CD4-positive, alpha-beta T cell (primary cell): ENCODE measurements around the gene MRPS24. TPM values are rescaled to one million over a fixed set of nuclear protein-coding genes. Genes with fewer than 3 reads are reported as not detected.
"Not testable (repeated sequence)": the region's sequence is repeated elsewhere in the genome, so short reads cannot be mapped to it uniquely, and the experiment has no call there.

Experiments used
- ATAC-seq: fragments of 200-7000 bp; cut with Tn5 transposase; one replicate; pipeline ENCODE4 v1.10.0; 2022; ENCODE audit warnings: mild to moderate bottlenecking; ENCODE audit not compliant: poor library complexity
- CTCF ChIA-PET: fragments of 350-600 bp; sonication (Branson Sonifier 250); formaldehyde crosslinking; loops from one replicate; lab custom pipeline; 2021; ENCODE audit warnings: antibody characterized with exemption, inconsistent platforms; lab: Charles Lee
- POLR2A ChIA-PET: fragments of 350-600 bp; sonication (Branson Sonifier 250); formaldehyde crosslinking; loops from one replicate; lab custom pipeline; 2021; ENCODE audit warnings: antibody characterized with exemption, inconsistent platforms; lab: Charles Lee
- DNase-seq, 14 experiments: peaks; one replicate each; pipeline ENCODE4 v3.0.0-alpha.2; 2013 to 2020; ENCODE audit warnings: mixed read lengths in 2 of 14
- H3K27ac ChIP-seq, 2 donors: one replicate each; pipeline versions ENCODE4 v1.5.1 to v1.7.0; 2013; ENCODE audit warnings: low read length in 2 of 2, low read depth in 1 of 2, mild to moderate bottlenecking in 1 of 2
- H3K27me3 ChIP-seq, 2 experiments: 1 replicate in 1 of 2; 2 replicates in 1 of 2; pipeline versions ENCODE4 v1.6.1 to v1.7.0; 2013; ENCODE audit warnings: low read length in 2 of 2, control low read depth in 1 of 2, mild to moderate bottlenecking in 1 of 2, moderate library complexity in 1 of 2; ENCODE audit not compliant: insufficient read depth in 2 of 2, control insufficient read depth in 1 of 2
- H3K36me3 ChIP-seq: one replicate; pipeline ENCODE4 v1.6.1; 2013; ENCODE audit warnings: low read length, control low read depth; ENCODE audit not compliant: insufficient read depth
- H3K4me1 ChIP-seq: one replicate; pipeline ENCODE4 v1.6.1; 2013; ENCODE audit warnings: low read length, control low read depth; ENCODE audit not compliant: insufficient read depth
- H3K4me3 ChIP-seq: one replicate; pipeline ENCODE4 v1.5.1; 2013; ENCODE audit warnings: mild to moderate bottlenecking, low read length, moderate library complexity
- H3K9me3 ChIP-seq, 2 experiments: 1 replicate in 1 of 2; 2 replicates in 1 of 2; pipeline versions ENCODE4 v1.6.1 to v1.7.0; 2013; ENCODE audit warnings: low read length in 2 of 2, mild to moderate bottlenecking in 2 of 2, control low read depth in 1 of 2, moderate library complexity in 1 of 2; ENCODE audit not compliant: control insufficient read depth in 1 of 2, insufficient read depth in 1 of 2
- H3K27ac Mint-ChIP-seq: one replicate; pipeline ENCODE4 v1.8.0; 2020; ENCODE audit warnings: mixed read lengths
- H3K27me3 Mint-ChIP-seq: one replicate; pipeline ENCODE4 v1.8.0; 2021; ENCODE audit warnings: mixed read lengths
- H3K36me3 Mint-ChIP-seq: one replicate; pipeline ENCODE4 v1.8.0; 2021; ENCODE audit warnings: low read depth, mixed read lengths
- H3K4me1 Mint-ChIP-seq: one replicate; pipeline ENCODE4 v1.8.0; 2021; ENCODE audit warnings: low read depth, mixed read lengths
- H3K4me3 Mint-ChIP-seq: one replicate; pipeline ENCODE4 v1.8.0; 2020; ENCODE audit warnings: mild to moderate bottlenecking, mixed read lengths
- H3K9me3 Mint-ChIP-seq: one replicate; pipeline ENCODE4 v1.8.0; 2020; ENCODE audit warnings: mixed read lengths
- CTCF ChIP-seq: fragments of 200-600 bp; IDR thresholded peaks from one replicate; pipeline ENCODE4 v1.8.0; 2022; ENCODE audit warnings: antibody characterized with exemption, mild to moderate bottlenecking
- intact Hi-C, 2 experiments: fragments of 100-400 bp; cut with DNase I in 1 of 2; cut with micrococcal nuclease in 1 of 2; formaldehyde crosslinking; loops; one replicate each; pipeline versions ENCODE4 v1.15.1 to v1.9.0; 2023 to 2025; cut with DNase I, micrococcal nuclease
- total RNA-seq, 174 experiments: library from RNA in 2 of 174; stranded (reverse) in 2 of 174; gene quantifications; one replicate each; pipeline ENCODE4 v1.2.3 and lab custom pipeline; 2021 to 2026

Gene MRPS24
- total RNA-seq, 2 experiments from 2014 or later, result 63.1 to 69.7 TPM

DNA sequence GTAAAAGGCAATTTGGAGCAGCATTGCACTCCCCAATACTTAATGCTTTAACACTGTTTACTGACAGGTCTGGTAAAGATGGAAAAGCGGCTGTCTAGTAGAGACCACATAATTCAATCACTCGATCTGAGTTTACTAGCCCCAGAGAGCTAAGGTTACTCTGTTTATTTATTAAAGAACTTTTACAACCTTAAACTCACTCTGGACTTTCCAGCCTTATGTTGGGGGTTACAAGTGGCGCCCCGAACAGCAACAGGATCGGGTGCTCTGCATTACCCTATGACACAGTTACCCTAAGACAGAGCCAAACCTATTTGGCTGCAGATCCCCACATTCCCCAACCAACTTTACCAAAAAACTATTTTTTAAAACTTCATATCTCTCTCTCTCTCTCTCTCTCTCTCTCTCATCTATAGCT is 43.9 kb downstream of the MRPS24 start:
- Mint-ChIP-seq H3K9me3 (no peaks in the 10 kb centered on the region), H3K27ac (no peak overlapping the region), H3K4me3 (no peak overlapping the region), H3K36me3 (no peaks in the 10 kb centered on the region), H3K27me3 (peaks cover 52% of the 10 kb centered on the region), H3K4me1 (no peaks in the 10 kb centered on the region)
- H3K4me3 ChIP-seq, result no peak overlapping the region
- intact Hi-C loops, result no loop called here
- no peaks in the 10 kb centered on the region for H3K9me3 ChIP-seq
- H3K36me3 ChIP-seq, result no peaks in the 10 kb centered on the region
- DNase-seq (no peak), ATAC-seq (no peak)
- H3K27me3 ChIP-seq, result peaks cover 10 to 20% of the 10 kb centered on the region in 2 experiments
- H3K4me1 ChIP-seq, result no peaks in the 10 kb centered on the region
- ChIA-PET POLR2A (interaction anchor here (0.9 to 1.2 kb wide), 2 partner anchors 9 to 96 kb away, joined by 3 read pairs; no protein-coding TSS in a partner anchor), CTCF (interaction anchor here (1.1 kb wide), 1 partner anchor 14 kb away, joined by 4 read pairs; no protein-coding TSS in a partner anchor)
- no peak for TF ChIP-seq CTCF
- no peak overlapping the region for H3K27ac ChIP-seq

DNA sequence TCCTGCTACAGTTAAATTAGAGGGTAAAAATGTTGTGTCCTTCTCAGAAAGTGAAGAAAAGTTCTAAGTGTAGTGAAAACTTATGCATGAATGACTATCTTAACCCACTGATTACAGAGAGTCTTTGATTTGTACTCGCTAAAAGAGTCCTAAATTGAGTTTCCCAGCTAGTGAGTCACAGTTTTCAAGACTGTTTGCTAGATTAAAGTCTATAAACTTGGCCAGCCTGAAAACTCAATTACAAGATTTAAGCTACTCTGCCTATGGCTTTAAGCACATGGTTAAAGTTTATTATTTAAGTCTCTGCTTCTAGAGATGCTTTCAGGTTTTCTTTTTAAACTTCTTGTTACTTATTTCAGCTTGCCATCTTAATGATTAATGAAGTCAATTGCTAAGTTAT is 44.4 kb downstream of the MRPS24 start:
- intact Hi-C loops, result no loop called here
- no peaks in the 10 kb centered on the region for H3K9me3 ChIP-seq
- H3K4me1 ChIP-seq, result no peaks in the 10 kb centered on the region
- DNase-seq, result no peak
- Mint-ChIP-seq H3K36me3 (no peaks in the 10 kb centered on the region), H3K4me3 (no peak overlapping the region), H3K9me3 (no peaks in the 10 kb centered on the region), H3K27me3 (peaks cover 51% of the 10 kb centered on the region), H3K27ac (no peak overlapping the region), H3K4me1 (no peaks in the 10 kb centered on the region)
- H3K27ac ChIP-seq, result no peak overlapping the region
- no peak for ATAC-seq
- no peak overlapping the region for H3K4me3 ChIP-seq
- no peaks in the 10 kb centered on the region for H3K36me3 ChIP-seq
- ChIA-PET POLR2A (interaction anchor here (0.9 to 1.2 kb wide), 2 partner anchors 10 to 95 kb away, joined by 3 read pairs; no protein-coding TSS in a partner anchor), CTCF (interaction anchor here (1.1 kb wide), 1 partner anchor 14 kb away, joined by 4 read pairs; no protein-coding TSS in a partner anchor)
- H3K27me3 ChIP-seq, result peaks cover 10 to 20% of the 10 kb centered on the region in 2 experiments
- no peak for TF ChIP-seq CTCF

DNA sequence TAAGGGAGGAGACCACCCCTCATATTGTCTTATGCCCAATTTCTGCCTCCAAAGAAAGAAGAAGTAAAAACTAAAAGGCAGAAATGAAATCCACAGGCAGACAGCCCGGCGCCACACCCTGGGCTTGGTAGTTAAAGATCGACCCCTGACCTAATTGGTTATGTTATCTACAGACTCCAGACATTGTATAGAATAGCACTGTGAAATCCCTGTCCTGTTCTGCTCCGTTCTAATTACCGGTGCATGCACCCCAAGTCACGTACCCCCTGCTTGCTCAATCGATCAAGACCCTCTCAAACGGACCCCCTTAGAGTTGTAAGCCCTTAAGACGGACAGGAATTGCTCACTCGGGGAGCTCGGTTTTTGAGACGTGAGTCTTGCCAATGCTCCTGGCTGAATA is 44.8 kb downstream of the MRPS24 start:
- POLR2A ChIA-PET, result interaction anchor here (1.2 kb wide), 1 partner anchor 10 kb away, joined by 3 read pairs; no protein-coding TSS in a partner anchor
- H3K9me3 Mint-ChIP-seq, H3K4me1 Mint-ChIP-seq, DNase-seq, H3K36me3 Mint-ChIP-seq, intact Hi-C loops, ATAC-seq, H3K27ac ChIP-seq, H3K4me3 ChIP-seq, H3K9me3 ChIP-seq, H3K27ac Mint-ChIP-seq, H3K36me3 ChIP-seq, H3K4me3 Mint-ChIP-seq, CTCF ChIA-PET, H3K4me1 ChIP-seq: not testable (repeated sequence)
- H3K27me3 Mint-ChIP-seq, result peaks cover 49% of the 10 kb centered on the region
- H3K27me3 ChIP-seq, result peaks cover 10 to 20% of the 10 kb centered on the region in 2 experiments

DNA sequence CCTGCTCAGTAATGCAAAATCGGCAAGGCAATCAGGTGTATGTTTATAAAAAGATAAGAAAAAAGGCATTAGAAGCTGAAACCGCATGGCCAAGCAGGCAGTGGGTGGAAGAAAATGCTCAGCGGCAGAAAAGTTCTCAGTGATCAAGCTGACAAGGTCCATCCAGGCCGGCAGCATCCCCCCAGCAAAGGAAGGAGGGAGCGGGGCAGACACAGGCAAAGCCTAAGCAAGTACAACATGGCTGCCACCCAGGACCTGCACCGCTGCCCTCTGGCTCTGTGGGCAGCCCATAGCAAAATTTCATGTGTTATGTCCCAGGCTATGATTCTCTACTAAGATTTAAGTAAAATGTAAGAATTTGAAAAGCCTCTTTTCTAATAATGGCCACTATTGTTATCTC is 45.4 kb downstream of the MRPS24 start:
- CTCF ChIA-PET, result no interaction called here
- Mint-ChIP-seq H3K36me3 (no peaks in the 10 kb centered on the region), H3K4me3 (no peak overlapping the region)

DNA sequence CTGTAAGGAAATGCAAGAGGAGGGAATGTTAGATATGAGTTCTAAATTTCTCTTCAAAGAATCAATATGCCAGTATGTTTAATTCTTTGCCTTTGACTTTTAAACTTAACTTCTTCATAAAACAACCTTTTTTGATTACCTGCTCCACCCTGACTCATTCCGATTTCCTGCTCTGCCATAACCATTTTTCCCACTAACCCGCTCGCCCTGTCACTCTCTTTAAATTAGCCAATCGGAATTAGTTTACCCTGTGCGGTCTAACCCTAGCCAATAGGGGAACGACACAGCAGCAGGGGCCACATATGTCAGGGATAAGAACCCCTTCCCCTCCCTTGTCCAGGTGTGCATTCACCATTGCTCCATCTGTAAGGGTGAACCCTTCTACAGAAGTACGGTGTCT is 45.9 kb downstream of the MRPS24 start:
- DNase-seq, ATAC-seq, intact Hi-C loops, H3K4me1 Mint-ChIP-seq, POLR2A ChIA-PET, H3K4me3 ChIP-seq, H3K27ac Mint-ChIP-seq, H3K4me1 ChIP-seq, CTCF ChIA-PET, H3K36me3 Mint-ChIP-seq, H3K36me3 ChIP-seq, H3K9me3 Mint-ChIP-seq, H3K9me3 ChIP-seq, H3K27ac ChIP-seq, H3K4me3 Mint-ChIP-seq: not testable (repeated sequence)
- H3K27me3 ChIP-seq, result peaks cover 10 to 12% of the 10 kb centered on the region in 2 experiments
- H3K27me3 Mint-ChIP-seq, result peaks cover 48% of the 10 kb centered on the region

More for the DNA sequence above, 45.4 kb downstream of the MRPS24 start:
- DNase-seq, result no peak
- no peak for ATAC-seq
- Mint-ChIP-seq H3K27me3 (peaks cover 48% of the 10 kb centered on the region), H3K4me1 (no peaks in the 10 kb centered on the region), H3K27ac (no peak overlapping the region), H3K9me3 (no peaks in the 10 kb centered on the region)
- H3K27me3 ChIP-seq, result peaks cover 10 to 16% of the 10 kb centered on the region in 2 experiments
- H3K9me3 ChIP-seq, result no peaks in the 10 kb centered on the region
- H3K4me1 ChIP-seq, result no peaks in the 10 kb centered on the region
- no peak overlapping the region for H3K27ac ChIP-seq
- H3K36me3 ChIP-seq, result no peaks in the 10 kb centered on the region
- intact Hi-C loops, result no loop called here
- no peak for TF ChIP-seq CTCF
- POLR2A ChIA-PET, result no interaction called here
- no peak overlapping the region for H3K4me3 ChIP-seq
